G401.6 (cell line): ENCODE results near the gene IGIP.
A peak's percentile ranks its signal among the peaks of the same experiment; 100 is the strongest.

ENCODE experiments used
- FAIRE-seq: peaks from 2 replicates; lab custom pipeline; 2012; peaks lifted over from hg19 to GRCh38; lab: Jason Lieb, UNC

Gene IGIP

DNA sequence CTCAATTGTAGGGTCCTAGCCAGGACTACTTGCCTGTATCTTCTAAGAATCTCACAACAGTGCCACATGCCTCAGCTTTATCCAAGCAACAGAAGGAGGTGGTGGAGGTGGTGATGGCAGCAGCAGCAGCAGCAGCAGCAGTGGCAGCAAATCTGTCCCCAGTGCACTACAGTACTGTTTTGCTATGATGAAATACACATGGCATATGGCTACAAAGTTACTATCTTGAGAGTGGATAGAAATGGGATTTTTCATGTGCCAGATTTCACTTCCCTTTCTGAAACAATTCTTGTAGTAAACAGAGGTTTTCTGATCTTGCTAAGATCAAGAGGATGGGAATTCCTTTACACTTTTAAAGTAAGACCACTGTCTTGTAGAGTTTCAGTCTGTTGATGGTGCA lies 41.2 kb downstream of the IGIP start:
- no peak for FAIRE-seq

DNA sequence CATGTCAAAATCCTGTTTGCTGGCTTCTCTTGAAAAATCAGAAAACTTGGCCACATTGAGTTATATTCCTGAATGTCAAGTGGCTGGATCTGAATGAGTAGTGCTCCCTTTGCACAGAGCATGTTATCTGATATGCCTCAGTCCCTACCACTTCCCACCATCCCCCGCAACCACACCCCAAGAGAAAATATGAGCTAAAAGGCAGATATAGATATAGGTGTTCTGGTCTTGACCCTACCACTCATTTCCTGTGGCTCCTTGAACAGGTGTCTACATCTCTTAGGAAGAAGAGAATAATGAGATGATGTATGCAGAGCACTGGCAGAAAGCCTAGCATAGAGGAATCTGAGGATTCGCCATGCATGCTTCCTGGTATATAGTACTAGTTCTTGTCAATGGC lies 42.6 kb downstream of the IGIP start:
- no peak for FAIRE-seq

GRCh38 chr5:140169410-140169809 lies 43.7 kb downstream of the IGIP start:
- FAIRE-seq = peak; percentile 63

DNA sequence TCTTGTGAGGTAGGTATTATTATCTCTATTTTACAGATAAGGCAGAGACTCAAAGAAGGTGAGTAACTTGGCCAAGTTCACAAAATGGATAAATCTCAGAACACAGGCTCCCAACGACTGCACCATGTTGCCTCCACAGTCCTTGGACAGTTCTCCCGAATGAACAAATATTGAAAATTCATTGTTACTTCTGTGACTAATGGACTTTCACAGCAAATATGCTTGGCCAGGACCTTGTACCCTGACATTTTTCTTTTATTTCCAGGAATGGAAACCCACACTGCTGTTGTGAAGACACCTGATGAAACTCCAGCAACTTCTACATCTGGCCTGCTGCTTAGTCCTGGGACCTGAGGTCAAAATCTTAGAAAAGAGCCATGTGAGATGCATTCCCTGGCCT lies 46.7 kb downstream of the IGIP start:
- FAIRE-seq = no peak

DNA sequence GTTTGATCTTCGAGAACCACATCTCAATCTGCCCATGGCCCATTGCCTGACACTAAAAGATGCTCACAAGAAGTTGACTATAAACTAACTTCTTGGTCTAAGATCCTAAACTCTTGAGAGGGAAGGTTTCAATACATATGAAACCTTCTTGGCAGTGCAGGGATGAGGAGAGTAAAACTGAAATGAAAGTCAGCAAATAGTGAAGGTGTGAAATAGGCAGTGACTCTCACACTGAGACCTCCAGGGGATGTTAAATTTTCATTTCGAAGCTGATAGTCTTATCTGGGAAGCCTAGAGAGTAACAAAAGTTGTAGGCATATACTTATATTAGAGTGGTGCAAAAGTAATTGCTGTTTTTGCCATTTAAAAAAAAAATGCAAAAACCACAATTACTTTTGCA lies 48.3 kb downstream of the IGIP start:
- FAIRE-seq = no peak

GRCh38 chr5:140174465-140175366 lies 49.0 kb downstream of the IGIP start, which contains the start of gene CYSTM1:
Gene CYSTM1, plus strand, starts transcription at chr5:140175188. Its CDS starts 19,278 bp downstream, at chr5:140194466.
- FAIRE-seq = peak; percentile 85

GRCh38 chr5:140175367-140176030 lies 49.8 kb downstream of the IGIP start:
- no peak for FAIRE-seq

GRCh38 chr5:140176031-140176387 lies 50.3 kb downstream of the IGIP start:
- no peak for FAIRE-seq

DNA sequence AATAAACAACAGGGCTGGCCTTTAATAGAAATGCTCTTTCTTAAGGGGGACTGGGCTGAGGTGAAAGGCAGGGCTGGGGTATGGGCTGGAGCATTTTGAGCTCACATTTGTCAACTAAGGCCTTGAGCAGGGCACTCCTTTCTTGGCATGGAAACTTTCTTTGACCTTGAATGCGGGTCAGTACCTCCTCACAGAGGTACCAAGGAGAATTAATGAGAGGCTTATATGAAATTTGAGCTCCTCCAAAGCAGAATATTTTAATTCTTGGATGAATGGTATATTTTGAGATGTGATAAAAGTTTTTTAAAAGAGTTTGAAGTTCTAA lies 52.3 kb downstream of the IGIP start:
- no peak for FAIRE-seq

DNA sequence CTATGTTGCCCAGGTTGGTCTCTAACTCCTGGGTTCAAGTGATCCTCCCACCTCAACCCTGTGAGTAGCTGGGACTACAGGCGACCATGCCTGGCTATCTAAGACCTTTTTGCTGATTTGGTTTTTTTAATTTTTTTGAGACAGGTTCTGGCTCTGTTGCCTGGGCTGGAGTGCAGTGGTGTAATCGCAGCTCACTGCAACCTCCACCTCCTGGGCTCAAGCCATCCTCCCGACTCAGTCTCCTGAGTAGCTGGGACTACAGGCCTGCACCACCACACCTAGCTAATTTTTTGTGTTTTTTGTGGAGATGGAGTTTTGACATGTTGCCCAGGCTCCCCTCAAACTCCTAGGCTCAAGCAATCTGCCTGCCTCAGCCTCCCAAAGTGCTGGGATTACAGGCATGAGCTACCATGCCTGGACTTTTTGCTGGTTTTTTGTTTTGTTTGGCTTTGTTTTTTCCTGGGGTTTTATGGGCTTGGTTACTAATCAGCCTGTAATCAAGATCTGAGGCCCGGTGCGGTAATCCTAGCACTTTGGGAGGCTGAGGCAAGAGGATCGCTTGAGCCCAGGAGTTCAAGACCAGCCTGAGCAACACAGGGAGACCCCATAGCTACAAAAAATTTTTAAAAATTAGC lies 52.9 kb downstream of the IGIP start:
- no peak for FAIRE-seq
